ENCODE results near the gene KIF26B. TPM values are rescaled to one million over a fixed set of nuclear protein-coding genes. Genes with fewer than 3 reads are reported as not detected.

KIF26B gene
- total and polyA plus RNA-seq, 10 of the 15 experiments (the other 5 are each of a cell fraction or from before 2014, with no cell fraction given): 0.35 to 11.6 (median 2.2) TPM

DNA sequence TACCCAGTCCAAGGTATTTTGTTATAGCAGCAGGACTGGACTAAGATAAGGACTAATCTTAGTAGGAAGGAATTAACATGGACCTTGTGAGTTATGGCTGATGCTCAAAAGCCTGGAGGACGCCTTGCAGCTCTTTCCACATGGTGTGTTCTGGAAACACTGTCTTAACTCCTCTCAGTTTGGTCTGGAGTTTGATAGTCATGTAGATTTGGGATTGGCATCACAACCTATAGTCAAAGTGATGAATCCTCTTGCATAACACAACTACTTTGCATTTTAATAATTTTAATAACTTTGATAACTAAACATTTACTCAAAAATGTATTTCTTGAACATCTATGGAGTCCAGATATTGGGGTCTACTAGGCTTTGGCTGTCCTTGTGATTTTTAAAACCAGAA is 293.7 kb downstream of the KIF26B start:
- DNase-seq (ENCODE audit: low read depth, low spot score) (no peak), FAIRE-seq (no peak), ATAC-seq (no peak)
- H3K4me2 ChIP-seq (ENCODE audit: control insufficient read depth, insufficient read depth): no peak overlapping the region
- no peaks in the 10 kb centered on the region for H3K79me2 ChIP-seq (ENCODE audit: control insufficient read depth, insufficient read depth, low read length)
- no peak overlapping the region for H2AFZ ChIP-seq (ENCODE audit: control insufficient read depth, low read depth, low read length)
- no TSS peak for BruUV-seq (replicated peaks)
- no peaks in the 10 kb centered on the region for H3K4me1 ChIP-seq (ENCODE audit: control insufficient read depth, insufficient read depth, low read length)
- no peak overlapping the region for H3K27ac ChIP-seq (ENCODE audit: control insufficient read depth, insufficient read depth)
- intact Hi-C loops (cut with micrococcal nuclease; ENCODE audit: unreplicated experiment): no loop called here
- no peaks in the 10 kb centered on the region for H3K9me3 ChIP-seq (replicated peaks; ENCODE audit: control insufficient read depth, insufficient read depth, low read length)
- no peak for TF ChIP-seq PAX5 (IDR thresholded peaks at IDR 0.05; ENCODE audit: borderline replicate concordance, low read depth, low read length)
- no peak for TF ChIP-seq POLR2AphosphoS5 (IDR thresholded peaks at IDR 0.05; ENCODE audit: low read length)
- no peak for TF ChIP-seq BACH1 (IDR thresholded peaks at IDR 0.05; ENCODE audit: borderline replicate concordance)
- no peak for TF ChIP-seq CBX5 (IDR thresholded peaks at IDR 0.05; ENCODE audit: low read depth)
- TF ChIP-seq MTA2 (IDR thresholded peaks at IDR 0.05; ENCODE audit: low read depth): no peak
- no peak for TF ChIP-seq KDM1A (IDR thresholded peaks at IDR 0.05; ENCODE audit: borderline replicate concordance)
- no peak for TF ChIP-seq NR2C1 (IDR thresholded peaks at IDR 0.05)
- no peak for TF ChIP-seq CHD1 (IDR thresholded peaks at IDR 0.05; ENCODE audit: low read depth, low read length)
- TF ChIP-seq SMC3 (IDR thresholded peaks at IDR 0.05; ENCODE audit: borderline replicate concordance, low read length): no peak
- TF ChIP-seq BCL11A (IDR thresholded peaks at IDR 0.05; ENCODE audit: low read depth, low read length): no peak
- no peak for TF ChIP-seq PML (IDR thresholded peaks at IDR 0.05; ENCODE audit: low read length)
- no peaks in the 10 kb centered on the region; a peak in 2 of 4 replicates for H3K27me3 ChIP-seq (replicated peaks in 1 of 2; ENCODE audit: control insufficient read depth in 2 of 2, insufficient read depth in 2 of 2, low read length in 1 of 2)
- H4K20me1 ChIP-seq (ENCODE audit: control insufficient read depth, insufficient read depth): no peaks in the 10 kb centered on the region
- RAD21 ChIA-PET (ENCODE audit: unreplicated experiment): no interaction called here
- POLR2A ChIA-PET: no interaction called here
- H3K36me3 ChIP-seq (ENCODE audit: control insufficient read depth in 2 of 2, insufficient read depth in 2 of 2, low read length in 1 of 2): no peaks in the 10 kb centered on the region
- in situ Hi-C loops (cut with MboI): no loop called here
- H3K4me3 ChIP-seq: no peak overlapping the region
- H3K9ac ChIP-seq (ENCODE audit: control insufficient read depth, insufficient read depth, low read length): no peak overlapping the region
- CTCF ChIA-PET: no interaction called here
- SMC1A ChIA-PET (ENCODE audit: uncharacterized antibody, unreplicated experiment): no interaction called here
- WGBS (ENCODE audit: insufficient coverage, insufficient replicate concordance, low lambda C conversion rate, missing lambda C conversion rate): 4% methylated on average over 1 of the region's 1 CpG

DNA sequence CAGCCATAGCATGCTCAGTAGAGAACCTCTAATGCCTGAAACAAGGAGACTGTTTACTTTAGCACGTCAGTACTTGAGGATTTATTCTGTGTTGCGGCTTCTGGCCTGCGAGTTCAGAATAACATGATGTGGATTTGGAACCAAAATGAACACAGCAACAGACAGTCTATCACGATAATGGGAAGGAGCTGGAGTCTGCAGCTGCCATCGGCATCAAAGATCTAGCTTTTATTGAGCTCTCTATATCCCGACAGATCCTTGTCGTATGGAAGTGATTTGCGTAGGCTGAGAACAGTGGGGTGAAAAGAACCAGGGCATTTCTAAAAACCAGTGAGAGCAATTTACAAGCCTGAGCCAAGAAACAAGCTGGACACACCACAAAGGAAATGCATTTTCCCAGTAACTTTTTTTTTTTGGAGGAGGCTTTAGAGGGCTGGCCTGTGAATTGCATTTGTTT is 294.2 kb downstream of the KIF26B start:
- H3K9me3 ChIP-seq (replicated peaks; ENCODE audit: control insufficient read depth, insufficient read depth, low read length): no peaks in the 10 kb centered on the region
- no peak overlapping the region for H3K27ac ChIP-seq (ENCODE audit: control insufficient read depth, insufficient read depth)
- no peaks in the 10 kb centered on the region for H3K79me2 ChIP-seq (ENCODE audit: control insufficient read depth, insufficient read depth, low read length)
- ATAC-seq (no peak), FAIRE-seq (no peak), DNase-seq (ENCODE audit: low read depth, low spot score) (no peak)
- RAD21 ChIA-PET (ENCODE audit: unreplicated experiment): no interaction called here
- intact Hi-C loops (cut with micrococcal nuclease; ENCODE audit: unreplicated experiment) (no loop called here), in situ Hi-C loops (cut with MboI) (no loop called here)
- POLR2A ChIA-PET: no interaction called here
- no peaks in the 10 kb centered on the region; a peak in 2 of 4 replicates for H3K27me3 ChIP-seq (replicated peaks in 1 of 2; ENCODE audit: control insufficient read depth in 2 of 2, insufficient read depth in 2 of 2, low read length in 1 of 2)
- CTCF ChIA-PET: interaction anchor here (0.6 kb wide), 1 partner anchor 12 kb away, joined by 4 read pairs; no protein-coding TSS in a partner anchor
- H3K4me1 ChIP-seq (ENCODE audit: control insufficient read depth, insufficient read depth, low read length): no peaks in the 10 kb centered on the region
- TF ChIP-seq YBX1 (IDR thresholded peaks at IDR 0.05) (no peak), SMARCA5 (IDR thresholded peaks at IDR 0.05) (no peak), CEBPB (IDR thresholded peaks at IDR 0.05; ENCODE audit: borderline replicate concordance in 1 of 2, low read depth in 2 of 2, low read length in 2 of 2) (no peak), GABPA (IDR thresholded peaks at IDR 0.05; ENCODE audit: low read depth) (no peak), YY1 (IDR thresholded peaks at IDR 0.05; ENCODE audit: low read depth, low read length) (no peak), HDAC2 (IDR thresholded peaks at IDR 0.05) (no peak), IRF4 (IDR thresholded peaks at IDR 0.05; ENCODE audit: low read depth, low read length) (no peak), BCL11A (IDR thresholded peaks at IDR 0.05; ENCODE audit: low read depth, low read length) (no peak), MEF2A (IDR thresholded peaks at IDR 0.05; ENCODE audit: insufficient read depth, low read depth, low read length) (no peak)
- TF ChIP-seq, protein P1, sequence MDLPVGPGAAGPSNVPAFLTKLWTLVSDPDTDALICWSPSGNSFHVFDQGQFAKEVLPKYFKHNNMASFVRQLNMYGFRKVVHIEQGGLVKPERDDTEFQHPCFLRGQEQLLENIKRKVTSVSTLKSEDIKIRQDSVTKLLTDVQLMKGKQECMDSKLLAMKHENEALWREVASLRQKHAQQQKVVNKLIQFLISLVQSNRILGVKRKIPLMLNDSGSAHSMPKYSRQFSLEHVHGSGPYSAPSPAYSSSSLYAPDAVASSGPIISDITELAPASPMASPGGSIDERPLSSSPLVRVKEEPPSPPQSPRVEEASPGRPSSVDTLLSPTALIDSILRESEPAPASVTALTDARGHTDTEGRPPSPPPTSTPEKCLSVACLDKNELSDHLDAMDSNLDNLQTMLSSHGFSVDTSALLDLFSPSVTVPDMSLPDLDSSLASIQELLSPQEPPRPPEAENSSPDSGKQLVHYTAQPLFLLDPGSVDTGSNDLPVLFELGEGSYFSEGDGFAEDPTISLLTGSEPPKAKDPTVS (IDR thresholded peaks at IDR 0.05; ENCODE audit: low read depth, low read length): no peak
- TF ChIP-seq, protein P2, sequence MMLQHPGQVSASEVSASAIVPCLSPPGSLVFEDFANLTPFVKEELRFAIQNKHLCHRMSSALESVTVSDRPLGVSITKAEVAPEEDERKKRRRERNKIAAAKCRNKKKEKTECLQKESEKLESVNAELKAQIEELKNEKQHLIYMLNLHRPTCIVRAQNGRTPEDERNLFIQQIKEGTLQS (IDR thresholded peaks at IDR 0.05; ENCODE audit: borderline replicate concordance, extremely low read depth, low read depth, low read length): no peak
- H3K9ac ChIP-seq (ENCODE audit: control insufficient read depth, insufficient read depth, low read length): no peak overlapping the region
- H3K36me3 ChIP-seq (ENCODE audit: control insufficient read depth in 2 of 2, insufficient read depth in 2 of 2, low read length in 1 of 2): no peaks in the 10 kb centered on the region
- H3K4me2 ChIP-seq (ENCODE audit: control insufficient read depth, insufficient read depth): no peak overlapping the region
- H4K20me1 ChIP-seq (ENCODE audit: control insufficient read depth, insufficient read depth): no peaks in the 10 kb centered on the region
- 62% methylated on average over 8 of the region's 8 CpGs for WGBS (ENCODE audit: insufficient coverage, insufficient replicate concordance, low lambda C conversion rate, missing lambda C conversion rate)
- SMC1A ChIA-PET (ENCODE audit: uncharacterized antibody, unreplicated experiment): no interaction called here
- no peak overlapping the region for H2AFZ ChIP-seq (ENCODE audit: control insufficient read depth, low read depth, low read length)
- BruUV-seq (replicated peaks): no TSS peak
- no peak overlapping the region for H3K4me3 ChIP-seq
